SK-N-SH (cell line): ENCODE data around the gene DOK1. TPM values are rescaled to one million over a fixed set of nuclear protein-coding genes. Genes with fewer than 3 reads are reported as not detected.

Experiments
- CTCF ChIA-PET: fragments of 300-600, 350-600 bp; formaldehyde crosslinking; extraction: SDS; loops from one replicate; lab custom pipeline; 2021; lab: Yijun Ruan, JAX
- POLR2A ChIA-PET: fragments of 350-600 bp; sonication (Branson Sonifier 250); formaldehyde crosslinking; extraction: SDS; loops from one replicate; lab custom pipeline; 2020; ENCODE audit warnings: antibody characterized with exemption, inconsistent platforms; lab: Yijun Ruan, JAX
- DNase-seq: peaks from one replicate; pipeline ENCODE4 v3.0.0; 2012
- H2AFZ ChIP-seq: fragments of 200-600 bp; sonication (generic); 2 replicates; pipeline ENCODE4 v1.8.1; 2016; ENCODE audit warnings: antibody characterized with exemption, mild to moderate bottlenecking, low read depth
- H3F3A ChIP-seq: fragments of 200-600 bp; sonication (generic); replicated peaks from 2 replicates; pipeline ENCODE3; 2016; ENCODE audit warnings: antibody characterized with exemption, mild to moderate bottlenecking; ENCODE audit not compliant: insufficient read depth
- H3K27ac ChIP-seq, 2 experiments: fragments of 200-500 bp in 1 of 2; fragments of 200-600 bp in 1 of 2; sonication (Bioruptor generic) in 1 of 2; sonication (generic), shearing (Covaris generic) in 1 of 2; 2 replicates each; pipeline versions ENCODE4 v1.5.1 to v1.6.1; 2014 to 2016; ENCODE audit warnings: low read depth in 2 of 2, inconsistent platforms in 1 of 2, low read length in 1 of 2, mild to moderate bottlenecking in 1 of 2, mixed read lengths in 1 of 2
- H3K27me3 ChIP-seq: fragments of 200-600 bp; sonication (generic), shearing (Covaris generic); 2 replicates; pipeline ENCODE4 v1.6.1; 2016; ENCODE audit warnings: mixed run types; ENCODE audit not compliant: insufficient read depth
- H3K36me3 ChIP-seq, 2 experiments: fragments of 200-500 bp in 1 of 2; fragments of 200-600 bp in 1 of 2; sonication (Bioruptor generic) in 1 of 2; sonication (generic) in 1 of 2; replicated peaks in 1 of 2; 2 replicates each; pipeline versions ENCODE3 to v1.5.1; 2014 to 2016; ENCODE audit warnings: low read length in 1 of 2, mild to moderate bottlenecking in 1 of 2; ENCODE audit not compliant: insufficient read depth in 2 of 2, control insufficient read depth in 1 of 2
- H3K4me1 ChIP-seq, 2 experiments: fragments of 200-500 bp in 1 of 2; fragments of 200-600 bp in 1 of 2; sonication (Bioruptor generic) in 1 of 2; sonication (generic), shearing (Covaris generic) in 1 of 2; 2 replicates each; pipeline versions ENCODE4 v1.5.1 to v1.6.1; 2014 to 2016; ENCODE audit warnings: low read depth in 1 of 2, low read length in 1 of 2, mixed run types in 1 of 2; ENCODE audit not compliant: insufficient read depth in 2 of 2, control insufficient read depth in 1 of 2
- H3K4me2 ChIP-seq: fragments of 200-600 bp; sonication (generic), shearing (Covaris generic); 2 replicates; pipeline ENCODE4 v1.6.1; 2017; ENCODE audit warnings: mixed run types
- H3K4me3 ChIP-seq, 2 experiments: fragments of 200-500 bp in 1 of 2; fragments of 200-600 bp in 1 of 2; sonication (Bioruptor generic) in 1 of 2; sonication (generic), shearing (Covaris generic) in 1 of 2; 2 replicates each; pipeline versions ENCODE4 v1.5.1 to v1.8.1; 2014 to 2016; ENCODE audit warnings: low read depth in 2 of 2, inconsistent platforms in 1 of 2, low read length in 1 of 2, mild to moderate bottlenecking in 1 of 2, mixed read lengths in 1 of 2, moderate library complexity in 1 of 2
- H3K79me2 ChIP-seq: fragments of 200-600 bp; sonication (generic); 2 replicates; pipeline ENCODE4 v1.8.1; 2017; ENCODE audit warnings: mild to moderate bottlenecking; ENCODE audit not compliant: insufficient read depth
- H3K9ac ChIP-seq: fragments of 200-600 bp; sonication (generic); 2 replicates; pipeline ENCODE4 v1.6.1; 2017; ENCODE audit warnings: mixed run types
- H3K9me2 ChIP-seq: fragments of 200-600 bp; sonication (generic); 2 replicates; pipeline ENCODE4 v1.6.1; 2017; ENCODE audit warnings: mixed run types
- H3K9me3 ChIP-seq: fragments of 200-600 bp; sonication (generic); 2 replicates; pipeline ENCODE4 v1.6.1; 2017; ENCODE audit warnings: mixed run types, mild to moderate bottlenecking, moderate library complexity
- H4K20me1 ChIP-seq: fragments of 200-600 bp; sonication (generic); 2 replicates; pipeline ENCODE4 v1.6.1; 2017; ENCODE audit warnings: mild to moderate bottlenecking, mixed run types; ENCODE audit not compliant: insufficient read depth
- CHD2 ChIP-seq: fragments of 150-350 bp; IDR thresholded peaks from 2 replicates; pipeline ENCODE4 v1.6.1; 2018; ENCODE audit warnings: low read length; ENCODE audit not compliant: partially characterized antibody
- ELF1 ChIP-seq: IDR thresholded peaks from 2 replicates; pipeline ENCODE4 v1.4.0; 2012
- EP300 ChIP-seq, 2 experiments: IDR thresholded peaks; 2 replicates each; pipeline versions ENCODE4 v1.4.0 to v1.6.1; 2012; ENCODE audit warnings: borderline replicate concordance in 1 of 2, low read depth in 1 of 2, low read length in 1 of 2
- EZH2phosphoT487 ChIP-seq: fragments of 200-600 bp; sonication (generic); IDR thresholded peaks from 2 replicates; pipeline ENCODE4 v1.6.1; 2017; ENCODE audit warnings: low read depth, mixed run types, mild to moderate bottlenecking, antibody characterized with exemption, moderate library complexity, borderline replicate concordance
- JUND ChIP-seq: IDR thresholded peaks from 2 replicates; pipeline ENCODE4 v1.4.0; 2012
- MEF2A ChIP-seq: IDR thresholded peaks from 2 replicates; pipeline ENCODE4 v1.4.0; 2012; ENCODE audit warnings: low read depth, borderline replicate concordance
- MXI1 ChIP-seq: IDR thresholded peaks from 2 replicates; pipeline ENCODE4 v1.6.1; 2012; ENCODE audit warnings: mild to moderate bottlenecking, low read depth, low read length, improper control_type of control experiment
- NFIC ChIP-seq: IDR thresholded peaks from 2 replicates; pipeline ENCODE4 v1.4.0; 2012; ENCODE audit warnings: borderline replicate concordance
- RCOR1 ChIP-seq: fragments of 150-350 bp; IDR thresholded peaks from 2 replicates; pipeline ENCODE4 v1.6.1; 2017; ENCODE audit warnings: antibody characterized with exemption, low read length
- RFX5 ChIP-seq: IDR thresholded peaks from 2 replicates; pipeline ENCODE4 v1.6.1; 2012; ENCODE audit warnings: mild to moderate bottlenecking, improper control_type of control experiment, low read length
- RXRA ChIP-seq: IDR thresholded peaks from 2 replicates; pipeline ENCODE4 v1.4.0; 2012; ENCODE audit warnings: low read depth, mild to moderate bottlenecking, borderline replicate concordance
- SIN3A ChIP-seq: IDR thresholded peaks from 2 replicates; pipeline ENCODE4 v1.6.1; 2012; ENCODE audit warnings: low read depth, mild to moderate bottlenecking, low read length, moderate library complexity, borderline replicate concordance
- SMC3 ChIP-seq: IDR thresholded peaks from 2 replicates; pipeline ENCODE4 v1.6.1; 2012; ENCODE audit warnings: low read depth, low read length, improper control_type of control experiment
- TAF1 ChIP-seq: IDR thresholded peaks from 2 replicates; pipeline ENCODE4 v1.6.1; 2012; ENCODE audit warnings: low read depth, mild to moderate bottlenecking, low read length, moderate library complexity, borderline replicate concordance
- WGBS: methylation state at CpG from one replicate; pipeline ENCODE4 v1.1.6; 2017; ENCODE audit warnings: low lambda C conversion rate; 5-methylcytosine and 5-hydroxymethylcytosine counted together
- polyA plus RNA-seq, 3 experiments: library from polyadenylated mRNA; depleted of rRNA; stranded (reverse); fragments of >200 nt; gene quantifications; 2 replicates each; pipeline ENCODE4 v1.2.3, GENCODE V29; 2012
- TF ChIP-seq, protein P1 (sequence below): fragments of 150-350 bp; IDR thresholded peaks from 2 replicates; pipeline ENCODE4 v1.6.1; 2016; ENCODE audit warnings: mild to moderate bottlenecking, low read depth, low read length
- TF ChIP-seq, protein P2 (sequence below): IDR thresholded peaks from 2 replicates; pipeline ENCODE4 v1.4.0; 2012; ENCODE audit warnings: low read depth, borderline replicate concordance
- TF ChIP-seq, protein P3 (sequence below): IDR thresholded peaks from 2 replicates; pipeline ENCODE4 v1.4.0; 2012; ENCODE audit warnings: low read depth
- TF ChIP-seq, protein P4 (sequence below): IDR thresholded peaks from 2 replicates; pipeline ENCODE4 v1.6.1; 2012; ENCODE audit warnings: mild to moderate bottlenecking, low read depth, low read length, moderate library complexity
- TF ChIP-seq, protein P5 (sequence below): fragments of 150-350 bp; IDR thresholded peaks from 2 replicates; pipeline ENCODE4 v1.6.1; 2017; ENCODE audit warnings: antibody characterized with exemption, low read length, low read depth, borderline replicate concordance

Gene DOK1
- polyA plus RNA-seq, 1 of the 3 experiments (the other 2 are of a cell fraction), result 25.3 TPM

DNA sequence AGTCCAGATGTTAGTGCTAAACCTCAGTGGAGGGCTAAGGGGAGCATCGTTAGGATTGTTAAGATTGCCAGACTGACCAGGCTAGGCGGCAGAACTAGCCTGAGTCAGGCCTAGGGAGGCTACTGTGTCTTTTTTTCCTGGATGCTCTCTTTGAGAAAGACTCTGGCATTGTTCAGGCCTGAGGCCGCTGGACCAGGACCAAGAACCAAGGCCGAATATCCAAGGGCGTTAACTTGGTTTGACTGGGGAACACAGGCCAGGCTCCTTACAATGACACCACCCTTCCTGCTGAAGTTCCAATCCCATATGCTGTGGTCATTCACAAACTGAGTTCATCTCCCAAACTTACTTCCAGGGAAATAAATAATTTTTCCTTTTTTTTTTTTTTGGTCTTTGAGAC, 14.2 kb upstream of the DOK1 start:
- Histone ChIP-seq H2AFZ (no peak overlapping the region), H3K79me2 (no peaks in the 10 kb centered on the region), H3K4me1 (no peaks in the 10 kb centered on the region), H3K4me3 (no peak overlapping the region), H3K9ac (no peak overlapping the region), H3K4me2 (no peak overlapping the region), H3K36me3 (peaks cover 3% of the 10 kb centered on the region in 2 experiments), H3K9me3 (no peaks in the 10 kb centered on the region), H3K9me2 (no peaks in the 10 kb centered on the region), H3K27me3 (no peaks in the 10 kb centered on the region), H4K20me1 (no peaks in the 10 kb centered on the region), H3F3A (peaks cover 7% of the 10 kb centered on the region), H3K27ac (no peak overlapping the region)
- no peak for TF ChIP-seq MXI1
- TF ChIP-seq RCOR1, result no peak
- TF ChIP-seq EP300 (IDR thresholded peaks at IDR 0.05; ENCODE audit: borderline replicate concordance in 1 of 2, low read depth in 1 of 2, low read length in 1 of 2), result no peak
- no peak for TF ChIP-seq SIN3A
- no peak for TF ChIP-seq MEF2A
- TF ChIP-seq TAF1, result no peak
- TF ChIP-seq, protein P1, sequence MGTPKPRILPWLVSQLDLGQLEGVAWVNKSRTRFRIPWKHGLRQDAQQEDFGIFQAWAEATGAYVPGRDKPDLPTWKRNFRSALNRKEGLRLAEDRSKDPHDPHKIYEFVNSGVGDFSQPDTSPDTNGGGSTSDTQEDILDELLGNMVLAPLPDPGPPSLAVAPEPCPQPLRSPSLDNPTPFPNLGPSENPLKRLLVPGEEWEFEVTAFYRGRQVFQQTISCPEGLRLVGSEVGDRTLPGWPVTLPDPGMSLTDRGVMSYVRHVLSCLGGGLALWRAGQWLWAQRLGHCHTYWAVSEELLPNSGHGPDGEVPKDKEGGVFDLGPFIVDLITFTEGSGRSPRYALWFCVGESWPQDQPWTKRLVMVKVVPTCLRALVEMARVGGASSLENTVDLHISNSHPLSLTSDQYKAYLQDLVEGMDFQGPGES, result no peak
- TF ChIP-seq NFIC, result no peak
- TF ChIP-seq, protein P2, sequence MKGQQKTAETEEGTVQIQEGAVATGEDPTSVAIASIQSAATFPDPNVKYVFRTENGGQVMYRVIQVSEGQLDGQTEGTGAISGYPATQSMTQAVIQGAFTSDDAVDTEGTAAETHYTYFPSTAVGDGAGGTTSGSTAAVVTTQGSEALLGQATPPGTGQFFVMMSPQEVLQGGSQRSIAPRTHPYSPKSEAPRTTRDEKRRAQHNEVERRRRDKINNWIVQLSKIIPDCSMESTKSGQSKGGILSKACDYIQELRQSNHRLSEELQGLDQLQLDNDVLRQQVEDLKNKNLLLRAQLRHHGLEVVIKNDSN, result no peak
- TF ChIP-seq EZH2phosphoT487, result no peak
- TF ChIP-seq, protein P3, sequence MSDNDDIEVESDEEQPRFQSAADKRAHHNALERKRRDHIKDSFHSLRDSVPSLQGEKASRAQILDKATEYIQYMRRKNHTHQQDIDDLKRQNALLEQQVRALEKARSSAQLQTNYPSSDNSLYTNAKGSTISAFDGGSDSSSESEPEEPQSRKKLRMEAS, result no peak
- DNase-seq, result no peak
- 91% methylated on average over 5 of the region's 5 CpGs for WGBS
- ChIA-PET CTCF (interaction anchor here (0.8 to 1.1 kb wide), 2 partner anchors 8 to 57 kb away, joined by 3 read pairs; partner anchors contain the start of genes CCDC142 and TTC31), POLR2A (no interaction called here)

DNA sequence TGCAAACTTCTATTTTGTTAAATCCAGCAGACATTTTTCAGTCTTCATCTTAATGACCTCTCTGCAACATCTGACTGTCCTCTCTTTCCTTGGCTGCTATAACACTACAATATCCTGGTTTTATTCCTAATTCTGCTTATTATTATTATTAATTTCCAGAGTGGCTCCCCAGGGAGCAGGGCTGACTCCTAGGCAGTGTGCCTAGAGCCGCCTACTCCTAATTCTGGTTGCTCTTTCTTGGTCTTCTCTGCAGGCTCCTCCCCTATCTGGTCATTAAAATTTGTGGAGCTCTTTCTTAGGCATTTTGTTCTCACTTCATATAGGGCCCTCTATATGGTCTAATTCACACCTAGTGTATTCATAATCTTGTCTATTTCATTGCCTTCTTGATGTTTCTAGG, 11.5 kb upstream of the DOK1 start:
- Histone ChIP-seq H3K9ac (no peak overlapping the region), H2AFZ (no peak overlapping the region), H3K4me1 (no peaks in the 10 kb centered on the region), H3K9me2 (no peaks in the 10 kb centered on the region), H3K36me3 (peaks cover 3% of the 10 kb centered on the region in 2 experiments), H4K20me1 (no peaks in the 10 kb centered on the region), H3K27me3 (no peaks in the 10 kb centered on the region), H3K27ac (no peak overlapping the region), H3K9me3 (no peaks in the 10 kb centered on the region), H3F3A (peaks cover 7% of the 10 kb centered on the region), H3K4me2 (no peak overlapping the region), H3K79me2 (no peaks in the 10 kb centered on the region), H3K4me3 (no peak overlapping the region)
- WGBS, result 95% methylated on average over 1 of the region's 1 CpG
- ChIA-PET POLR2A (no interaction called here), CTCF (interaction anchor here (1.3 to 5.6 kb wide), 2 partner anchors 10 to 41 kb away, joined by 3 to 26 read pairs; no protein-coding TSS in a partner anchor)
- DNase-seq, result no peak
- TF ChIP-seq, protein P4, sequence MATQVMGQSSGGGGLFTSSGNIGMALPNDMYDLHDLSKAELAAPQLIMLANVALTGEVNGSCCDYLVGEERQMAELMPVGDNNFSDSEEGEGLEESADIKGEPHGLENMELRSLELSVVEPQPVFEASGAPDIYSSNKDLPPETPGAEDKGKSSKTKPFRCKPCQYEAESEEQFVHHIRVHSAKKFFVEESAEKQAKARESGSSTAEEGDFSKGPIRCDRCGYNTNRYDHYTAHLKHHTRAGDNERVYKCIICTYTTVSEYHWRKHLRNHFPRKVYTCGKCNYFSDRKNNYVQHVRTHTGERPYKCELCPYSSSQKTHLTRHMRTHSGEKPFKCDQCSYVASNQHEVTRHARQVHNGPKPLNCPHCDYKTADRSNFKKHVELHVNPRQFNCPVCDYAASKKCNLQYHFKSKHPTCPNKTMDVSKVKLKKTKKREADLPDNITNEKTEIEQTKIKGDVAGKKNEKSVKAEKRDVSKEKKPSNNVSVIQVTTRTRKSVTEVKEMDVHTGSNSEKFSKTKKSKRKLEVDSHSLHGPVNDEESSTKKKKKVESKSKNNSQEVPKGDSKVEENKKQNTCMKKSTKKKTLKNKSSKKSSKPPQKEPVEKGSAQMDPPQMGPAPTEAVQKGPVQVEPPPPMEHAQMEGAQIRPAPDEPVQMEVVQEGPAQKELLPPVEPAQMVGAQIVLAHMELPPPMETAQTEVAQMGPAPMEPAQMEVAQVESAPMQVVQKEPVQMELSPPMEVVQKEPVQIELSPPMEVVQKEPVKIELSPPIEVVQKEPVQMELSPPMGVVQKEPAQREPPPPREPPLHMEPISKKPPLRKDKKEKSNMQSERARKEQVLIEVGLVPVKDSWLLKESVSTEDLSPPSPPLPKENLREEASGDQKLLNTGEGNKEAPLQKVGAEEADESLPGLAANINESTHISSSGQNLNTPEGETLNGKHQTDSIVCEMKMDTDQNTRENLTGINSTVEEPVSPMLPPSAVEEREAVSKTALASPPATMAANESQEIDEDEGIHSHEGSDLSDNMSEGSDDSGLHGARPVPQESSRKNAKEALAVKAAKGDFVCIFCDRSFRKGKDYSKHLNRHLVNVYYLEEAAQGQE, result no peak
- TF ChIP-seq RFX5, result no peak
- TF ChIP-seq CHD2, result no peak
- no peak for TF ChIP-seq JUND
- TF ChIP-seq, protein P1, result no peak
- no peak for TF ChIP-seq RXRA
- TF ChIP-seq ELF1, result no peak
- TF ChIP-seq, protein P5, sequence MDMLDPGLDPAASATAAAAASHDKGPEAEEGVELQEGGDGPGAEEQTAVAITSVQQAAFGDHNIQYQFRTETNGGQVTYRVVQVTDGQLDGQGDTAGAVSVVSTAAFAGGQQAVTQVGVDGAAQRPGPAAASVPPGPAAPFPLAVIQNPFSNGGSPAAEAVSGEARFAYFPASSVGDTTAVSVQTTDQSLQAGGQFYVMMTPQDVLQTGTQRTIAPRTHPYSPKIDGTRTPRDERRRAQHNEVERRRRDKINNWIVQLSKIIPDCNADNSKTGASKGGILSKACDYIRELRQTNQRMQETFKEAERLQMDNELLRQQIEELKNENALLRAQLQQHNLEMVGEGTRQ, result no peak
- TF ChIP-seq TAF1, result no peak
- no peak for TF ChIP-seq SMC3
- TF ChIP-seq MEF2A, result no peak
- TF ChIP-seq SIN3A, result no peak
